ENCODE data around the gene SNRK.

- TF ChIP-seq POLR2AphosphoS5 (IDR thresholded peaks at IDR 0.05) (no peak), CTCF (IDR thresholded peaks at IDR 0.05 in 8 of 11, conservative IDR thresholded peaks at IDR 0.05 in 3 of 11) (no peak), POLR2A (IDR thresholded peaks at IDR 0.05) (no peak)
Measured at GRCh38 chr3:43288850-43289249, 2.5 kb downstream of the SNRK start.
